Measurements from ENCODE around the gene ZNF33A.
"Not testable (repeated sequence)": the region's sequence is repeated elsewhere in the genome, so short reads cannot be mapped to it uniquely, and the experiment has no call there.

Gene ZNF33A

DNA sequence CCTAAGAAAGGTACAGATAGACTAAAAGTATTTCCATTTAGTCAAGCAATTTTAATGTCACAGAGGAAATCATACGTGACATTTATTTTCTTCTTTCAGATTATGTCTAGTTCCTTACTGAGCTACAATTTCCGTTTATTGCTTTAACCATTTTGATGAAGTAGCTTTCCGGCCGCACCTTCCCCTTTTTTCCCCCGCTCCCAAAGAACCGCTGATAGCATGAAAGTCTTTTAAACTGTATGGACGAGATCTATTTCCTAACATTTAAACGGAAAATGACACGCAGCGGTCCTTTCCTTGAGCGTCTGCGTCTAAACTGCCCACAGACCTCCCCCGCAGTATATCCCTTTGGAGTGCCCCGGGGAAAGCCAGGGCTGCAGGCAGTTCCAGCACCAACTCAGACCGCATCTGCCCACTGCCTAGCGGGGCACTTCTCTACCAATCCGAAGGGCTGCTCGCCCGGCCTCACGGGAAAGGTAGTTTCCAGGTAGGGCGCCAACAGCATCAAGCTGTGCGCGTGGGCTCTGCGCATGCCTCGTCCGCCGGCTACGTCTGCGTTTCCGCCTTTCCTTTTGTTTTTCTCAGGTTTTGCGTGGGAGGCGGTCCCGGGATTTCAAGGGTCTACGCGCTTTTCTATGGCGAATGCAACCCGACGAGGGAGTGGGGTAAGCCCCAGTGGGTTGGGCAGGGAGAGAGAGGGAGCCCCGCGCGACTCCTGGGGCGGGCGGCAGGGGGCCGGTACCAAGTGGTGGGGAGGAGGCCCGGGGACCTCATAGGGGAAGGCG, at the start of gene ZNF33A:
Gene ZNF33A, plus strand, starts transcription at position 557 of the 785 bp plus-strand sequence. CDS start 1,667 bp downstream, outside the sequence.
- peak; percentile 74 to 76 for DNase-seq

DNA sequence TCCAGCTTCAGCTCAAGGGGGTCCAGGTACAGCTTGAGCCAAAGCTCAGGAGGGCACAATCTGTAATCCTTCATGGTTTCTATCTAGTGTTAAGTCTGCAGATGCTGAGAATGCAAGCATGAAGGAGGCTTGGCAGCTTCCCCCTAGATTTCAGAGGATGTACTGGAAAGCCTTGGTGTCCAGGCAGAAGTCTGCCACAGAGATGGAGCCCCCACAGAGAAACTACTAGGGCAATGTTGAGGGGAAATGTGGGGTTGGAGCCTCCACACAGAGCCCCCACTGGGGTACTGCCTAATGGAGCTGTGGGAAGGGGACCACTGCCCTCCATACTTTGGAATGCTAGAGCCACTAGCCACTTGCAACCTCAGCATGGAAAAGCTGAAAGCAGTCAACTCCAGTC, 45.5 kb upstream of the ZNF33A start:
- no peak for DNase-seq

DNA sequence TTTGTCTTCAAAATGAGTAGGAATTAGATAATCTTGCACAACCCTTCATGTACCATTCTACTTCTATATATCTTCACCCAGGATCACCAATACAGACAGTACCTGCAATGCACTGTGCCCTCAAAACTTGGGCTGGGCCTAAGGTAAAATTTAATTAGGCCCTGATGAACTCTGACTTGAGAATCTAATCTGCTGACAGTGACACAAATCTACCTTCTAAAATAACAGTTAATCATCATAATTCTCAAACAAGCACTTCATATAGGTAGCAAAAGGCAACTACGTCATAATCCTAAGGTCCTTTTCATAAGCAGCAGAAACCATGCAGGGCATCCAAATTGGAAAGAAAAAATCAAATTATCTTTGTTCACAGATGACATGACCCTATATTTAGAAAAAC, 38.1 kb upstream of the ZNF33A start:
- no peak for DNase-seq

DNA sequence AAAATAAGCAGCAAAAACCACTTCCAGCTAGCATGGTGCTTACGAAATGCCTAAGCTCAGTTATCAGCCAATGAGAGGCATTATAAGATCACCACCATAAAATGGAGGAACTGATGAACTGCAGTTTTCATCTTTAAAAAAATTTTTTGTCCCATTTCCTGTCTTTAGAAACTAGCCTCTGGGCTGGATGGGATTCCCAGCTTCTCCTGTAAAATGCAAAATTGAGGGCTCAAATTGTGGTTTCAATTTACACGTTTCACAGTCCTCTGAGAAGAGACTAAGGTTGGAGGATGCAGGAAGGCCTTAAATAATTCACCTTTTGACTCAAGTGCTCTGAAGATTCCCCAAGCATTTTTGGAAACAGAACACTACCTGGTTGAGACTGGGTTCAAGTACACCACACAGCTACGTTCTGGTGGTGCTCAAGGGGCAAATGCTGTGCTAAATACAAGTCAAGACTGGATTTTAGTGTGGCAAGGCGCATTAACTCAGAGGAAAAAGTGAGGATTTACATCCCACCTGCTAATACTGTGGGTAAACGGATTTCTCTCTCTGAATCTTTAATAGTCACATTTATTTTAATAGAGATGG, 35.0 kb upstream of the ZNF33A start:
- DNase-seq: no peak

DNA sequence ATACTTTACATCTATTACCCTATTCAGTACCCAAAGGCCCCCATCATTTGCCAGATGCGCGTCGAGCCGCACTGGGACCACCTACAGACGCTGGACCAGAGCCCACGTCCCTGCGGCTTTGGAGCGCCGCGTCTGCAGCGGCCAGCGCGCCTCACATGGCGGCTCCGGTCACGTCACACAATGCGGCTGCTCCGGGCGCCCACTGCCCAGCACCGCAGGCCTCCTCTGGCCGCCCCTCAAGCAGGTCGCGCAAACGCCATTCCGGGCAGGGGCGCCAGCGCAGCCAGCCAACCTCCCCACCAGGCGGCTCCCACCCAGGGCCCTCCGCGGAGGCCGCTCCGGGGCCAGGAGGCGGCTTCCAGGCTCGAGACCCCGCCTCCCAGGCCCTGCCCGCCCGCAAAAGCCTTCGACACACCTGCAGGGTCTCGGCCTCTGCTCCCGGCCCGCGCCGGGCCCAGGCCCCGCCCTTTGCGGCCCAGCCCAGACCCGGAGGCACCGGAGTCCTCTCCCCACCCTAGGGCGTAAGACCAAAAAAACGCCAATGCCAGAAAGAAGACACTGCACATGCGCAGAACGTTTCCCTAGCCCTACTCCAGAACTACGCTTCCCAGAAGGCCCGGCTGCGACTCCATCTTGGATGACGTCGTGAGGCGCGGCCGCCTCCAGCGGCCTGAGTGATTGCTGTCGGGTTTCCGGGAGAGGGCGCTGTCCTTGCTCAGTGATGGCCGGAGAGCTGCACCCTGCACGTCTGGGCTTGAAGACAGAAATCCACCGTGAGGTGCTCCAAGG, 34.2 kb upstream of the ZNF33A start, which contains the start of gene ZNF25:
Gene ZNF25, minus strand, starts transcription at position 557 of the 789 bp plus-strand sequence. CDS start 4,925 bp downstream, outside the sequence.
- DNase-seq: peak; percentile 71 to 98

DNA sequence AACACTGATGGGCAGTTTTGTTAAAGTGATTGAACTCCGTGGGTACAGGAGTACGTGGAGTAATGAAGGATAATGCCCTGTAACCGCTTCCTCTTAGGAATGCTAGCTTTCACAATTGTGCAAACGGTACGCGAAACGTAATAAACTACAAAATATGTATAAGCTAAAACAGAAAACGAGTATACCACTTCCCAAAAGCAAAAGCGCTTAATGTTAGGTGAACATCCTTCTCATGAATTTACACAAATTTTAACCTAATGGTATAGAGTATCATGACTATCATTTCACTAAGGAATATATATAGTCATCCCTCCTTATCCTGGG, 33.6 kb upstream of the ZNF33A start:
- no peak for DNase-seq

DNA sequence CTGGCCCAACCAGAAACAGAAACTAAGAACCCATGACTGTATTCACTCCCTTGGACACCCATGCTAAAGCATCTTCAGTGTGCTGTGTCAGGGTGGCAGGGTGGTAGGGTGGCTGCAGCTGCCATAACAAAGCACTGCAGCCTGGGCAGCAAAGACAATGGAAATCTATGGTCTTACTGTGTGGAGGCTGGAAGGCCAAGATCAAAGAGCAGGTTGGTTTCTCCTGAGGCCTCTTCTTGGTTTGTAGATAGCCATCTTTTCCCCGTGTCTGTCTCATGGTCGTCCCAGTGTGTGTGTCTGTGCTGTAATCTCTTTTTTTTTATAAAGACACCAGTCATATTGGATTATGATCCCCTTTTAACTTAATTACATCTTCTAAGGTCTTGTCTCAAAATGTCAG, 18.8 kb upstream of the ZNF33A start:
- no peak for DNase-seq

DNA sequence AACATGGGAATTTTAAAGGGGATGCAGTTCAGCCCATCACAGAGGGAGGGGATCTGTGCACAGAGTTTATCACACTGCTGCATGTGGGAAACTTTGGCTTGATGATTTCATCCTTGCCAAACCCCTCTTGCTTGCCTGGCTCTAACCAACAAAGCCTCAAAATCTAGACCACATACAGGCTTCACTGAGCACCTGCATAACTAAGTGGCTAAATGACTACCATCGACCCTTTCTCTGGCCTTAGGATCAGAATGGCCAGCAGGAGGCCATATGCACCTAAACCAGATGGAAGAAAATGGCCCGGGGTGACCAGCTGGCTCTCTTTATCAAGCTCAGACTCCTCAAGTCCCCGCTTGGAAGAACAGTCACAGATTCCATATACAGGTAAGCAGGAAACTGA, 18.4 kb upstream of the ZNF33A start:
- DNase-seq: no peak

DNA sequence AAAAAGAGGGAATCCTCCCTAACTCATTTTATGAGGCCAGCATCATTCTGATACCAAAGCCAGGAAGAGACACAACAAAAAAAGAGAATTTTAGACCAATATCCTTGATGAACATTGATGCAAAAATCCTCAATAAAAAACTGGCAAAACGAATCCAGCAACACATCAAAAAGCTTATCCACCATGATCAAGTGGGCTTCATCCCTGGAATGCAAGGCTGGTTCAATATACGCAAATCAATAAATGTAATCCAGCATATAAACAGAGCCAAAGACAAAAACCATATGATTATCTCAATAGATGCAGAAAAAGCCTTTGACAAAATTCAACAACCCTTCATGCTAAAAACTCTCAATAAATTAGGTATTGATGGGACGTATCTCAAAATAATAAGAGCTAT, 11.6 kb upstream of the ZNF33A start:
- not testable (repeated sequence) for DNase-seq

DNA sequence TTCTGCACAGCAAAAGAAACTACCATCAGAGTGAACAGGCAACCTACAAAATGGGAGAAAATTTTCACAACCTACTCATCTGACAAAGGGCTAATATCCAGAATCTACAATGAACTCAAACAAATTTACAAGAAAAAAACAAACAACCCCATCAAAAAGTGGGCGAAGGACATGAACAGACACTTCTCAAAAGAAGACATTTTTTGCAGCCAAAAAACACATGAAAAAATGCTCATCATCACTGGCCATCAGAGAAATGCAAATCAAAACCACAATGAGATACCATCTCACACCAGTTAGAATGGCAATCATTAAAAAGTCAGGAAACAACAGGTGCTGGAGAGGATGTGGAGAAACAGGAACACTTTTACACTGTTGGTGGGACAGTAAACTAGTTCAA, 10.0 kb upstream of the ZNF33A start:
- not testable (repeated sequence) for DNase-seq

DNA sequence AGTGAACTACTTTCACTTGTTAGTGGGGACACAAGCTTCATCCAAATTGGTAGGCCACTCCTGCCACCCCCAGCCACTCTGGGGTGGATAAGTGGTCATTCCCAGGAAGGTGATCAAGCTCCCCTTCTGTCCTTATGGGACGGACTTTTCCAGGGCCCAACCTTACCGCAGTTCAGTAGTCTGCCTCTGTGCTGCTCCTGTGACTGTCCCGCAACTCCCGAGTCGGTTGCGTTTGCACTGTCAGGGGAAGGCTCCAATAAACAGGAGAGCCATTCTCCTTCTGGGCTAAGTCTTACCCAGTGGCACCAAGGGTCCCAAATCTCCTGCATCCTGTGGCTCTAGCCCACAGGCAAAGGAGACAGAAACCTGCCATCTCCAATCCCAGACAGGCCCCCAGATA, 7.4 kb upstream of the ZNF33A start:
- no peak for DNase-seq

DNA sequence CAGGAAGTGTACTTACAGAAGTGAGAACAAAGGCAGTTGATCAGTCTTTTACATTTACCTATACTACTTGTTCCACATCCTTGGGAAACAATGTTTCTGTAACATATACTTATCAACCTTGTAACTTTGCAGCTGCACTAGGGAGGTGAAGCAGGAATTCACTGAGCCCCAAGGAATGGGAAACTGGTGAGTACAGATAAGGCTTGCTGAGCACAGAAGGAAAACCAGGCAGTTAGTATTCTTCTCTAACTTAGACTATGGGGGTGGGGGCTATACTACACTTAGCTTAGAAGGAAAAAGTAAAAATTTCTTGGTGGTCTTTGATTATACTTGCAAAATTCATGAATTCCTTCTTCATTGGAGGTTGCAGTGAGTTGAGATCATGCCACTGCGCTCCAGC, 6.9 kb upstream of the ZNF33A start:
- DNase-seq: no peak

DNA sequence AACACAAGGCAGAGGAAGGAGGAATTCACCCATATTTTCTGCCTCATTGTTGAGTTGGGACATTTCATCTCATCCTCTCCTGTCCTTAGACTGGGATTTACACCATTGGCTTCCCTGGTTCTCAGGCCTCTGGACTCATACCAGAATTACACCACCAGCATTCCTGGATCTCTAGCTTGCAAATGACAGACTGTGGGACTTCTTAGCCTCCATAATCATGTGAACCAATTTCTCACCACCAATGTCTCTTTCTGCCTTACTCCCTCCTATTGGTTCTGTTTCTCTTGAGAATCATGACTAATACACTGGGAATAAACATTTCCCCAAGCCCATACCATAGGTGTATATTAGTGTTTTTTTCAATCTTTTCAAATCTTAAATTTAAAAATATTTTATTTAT, 2.9 kb upstream of the ZNF33A start:
- no peak for DNase-seq

DNA sequence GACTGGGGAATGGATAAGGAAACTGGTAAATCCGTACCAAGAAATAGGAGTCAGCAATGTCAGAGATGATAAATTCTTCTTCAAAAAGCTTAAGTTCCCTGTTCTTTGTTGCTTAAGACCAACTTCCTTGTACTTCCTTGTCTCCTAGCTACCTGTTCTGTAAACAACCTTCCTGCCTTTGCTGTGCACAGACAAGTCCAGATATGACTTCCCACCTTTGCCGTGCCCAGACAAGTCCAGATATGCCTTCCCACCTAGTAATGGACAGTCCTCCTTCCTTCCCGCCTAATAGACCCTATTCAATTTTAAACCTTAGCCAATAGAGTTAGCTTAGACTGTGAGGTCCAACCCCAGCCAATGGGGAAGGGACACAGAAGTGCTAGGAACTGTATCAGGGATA, 2.5 kb upstream of the ZNF33A start:
- DNase-seq: no peak

DNA sequence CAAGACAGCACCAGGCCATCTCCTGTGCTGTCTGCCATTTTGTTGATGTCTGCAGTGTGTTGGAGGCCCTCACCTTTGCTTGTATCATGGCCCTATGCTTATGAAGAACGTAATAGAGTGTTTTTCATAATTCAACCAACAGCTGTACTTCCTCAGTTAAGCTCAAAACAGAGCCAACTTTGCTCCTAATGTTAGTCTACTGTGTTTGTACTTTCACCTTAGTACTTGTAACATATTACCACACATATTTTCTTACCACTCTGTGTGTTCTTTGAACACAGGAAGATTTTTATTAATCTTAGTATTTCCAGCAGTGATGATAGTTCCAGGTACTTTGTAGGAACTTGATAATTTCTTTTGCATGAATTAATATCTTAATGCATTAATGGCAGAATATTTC, 5.9 kb downstream of the ZNF33A start:
- no peak for DNase-seq

DNA sequence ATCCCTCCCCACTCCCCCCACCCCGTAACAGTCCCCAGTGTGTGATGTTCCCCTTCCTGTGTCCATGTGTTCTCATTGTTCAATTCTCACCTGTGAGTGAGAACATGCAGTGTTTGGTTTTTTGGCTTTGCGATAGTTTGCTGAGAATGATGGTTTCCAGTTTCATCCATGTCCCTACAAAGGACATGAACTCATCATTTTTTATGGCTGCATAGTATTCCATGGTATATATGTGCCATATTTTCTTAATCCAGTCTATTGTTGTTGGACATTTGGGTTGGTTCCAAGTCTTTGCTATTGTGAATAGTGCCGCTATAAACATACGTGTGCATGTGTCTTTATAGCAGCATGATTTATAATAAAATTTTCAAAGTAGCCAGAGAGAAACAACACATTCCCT, 8.6 kb downstream of the ZNF33A start:
- not testable (repeated sequence) for DNase-seq

DNA sequence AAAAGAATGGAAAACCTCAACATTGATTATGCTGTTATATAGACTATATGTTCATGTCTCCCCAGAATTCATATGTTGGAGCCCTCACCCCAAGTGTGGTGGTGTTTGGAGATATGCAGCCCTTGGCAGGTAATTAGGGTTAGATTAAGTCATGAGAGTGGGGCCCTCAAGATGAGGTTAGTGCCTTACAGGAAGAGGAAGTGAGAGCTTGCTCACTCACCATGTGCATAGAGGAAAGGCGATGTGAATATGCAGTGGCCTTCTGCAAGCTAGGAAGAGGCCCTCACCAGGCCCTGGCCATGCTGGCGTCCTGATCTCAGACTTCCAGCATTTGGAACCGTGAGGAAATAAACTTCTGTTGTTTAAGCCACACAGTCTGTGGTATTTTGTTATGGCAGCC, 14.8 kb downstream of the ZNF33A start:
- DNase-seq: no peak

DNA sequence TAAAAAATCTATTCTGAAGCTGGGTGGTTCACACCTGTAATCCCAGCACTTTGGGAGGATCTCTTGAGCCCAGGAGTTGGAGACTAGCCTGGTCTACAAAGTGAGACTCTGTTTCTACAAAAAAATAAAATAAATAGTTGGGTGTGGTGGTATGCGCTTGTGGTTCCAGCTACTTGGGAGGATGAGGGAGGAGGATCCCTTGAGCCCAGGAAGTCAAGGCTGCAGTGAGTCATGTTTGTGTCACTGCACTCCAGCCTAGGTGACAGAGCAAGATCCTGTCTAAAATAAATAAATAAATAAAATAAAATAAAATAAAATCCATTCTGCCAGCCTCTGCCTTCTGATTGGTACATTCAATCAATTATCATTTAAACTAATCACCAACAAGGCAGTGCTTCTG, 17.5 kb downstream of the ZNF33A start:
- DNase-seq: no peak

DNA sequence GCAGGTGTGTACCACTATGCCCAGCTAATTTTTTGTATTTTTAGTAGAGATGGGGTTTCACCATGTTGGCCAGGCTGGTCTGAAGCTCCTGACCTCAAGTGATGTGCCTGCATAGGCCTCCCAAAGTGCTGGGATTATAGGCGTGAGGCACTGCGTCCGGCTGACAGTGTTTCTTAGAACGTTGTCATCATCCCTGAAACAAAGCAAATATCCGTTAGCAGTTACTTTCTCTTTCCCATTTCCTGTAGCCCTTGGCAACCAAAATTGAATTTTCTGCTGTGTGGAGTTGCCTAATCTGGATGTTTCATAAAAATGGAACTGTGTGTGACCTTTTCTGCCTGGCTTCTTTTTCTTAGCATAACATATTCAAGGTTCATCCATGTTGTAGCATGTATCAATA, 22.4 kb downstream of the ZNF33A start:
- DNase-seq: no peak

DNA sequence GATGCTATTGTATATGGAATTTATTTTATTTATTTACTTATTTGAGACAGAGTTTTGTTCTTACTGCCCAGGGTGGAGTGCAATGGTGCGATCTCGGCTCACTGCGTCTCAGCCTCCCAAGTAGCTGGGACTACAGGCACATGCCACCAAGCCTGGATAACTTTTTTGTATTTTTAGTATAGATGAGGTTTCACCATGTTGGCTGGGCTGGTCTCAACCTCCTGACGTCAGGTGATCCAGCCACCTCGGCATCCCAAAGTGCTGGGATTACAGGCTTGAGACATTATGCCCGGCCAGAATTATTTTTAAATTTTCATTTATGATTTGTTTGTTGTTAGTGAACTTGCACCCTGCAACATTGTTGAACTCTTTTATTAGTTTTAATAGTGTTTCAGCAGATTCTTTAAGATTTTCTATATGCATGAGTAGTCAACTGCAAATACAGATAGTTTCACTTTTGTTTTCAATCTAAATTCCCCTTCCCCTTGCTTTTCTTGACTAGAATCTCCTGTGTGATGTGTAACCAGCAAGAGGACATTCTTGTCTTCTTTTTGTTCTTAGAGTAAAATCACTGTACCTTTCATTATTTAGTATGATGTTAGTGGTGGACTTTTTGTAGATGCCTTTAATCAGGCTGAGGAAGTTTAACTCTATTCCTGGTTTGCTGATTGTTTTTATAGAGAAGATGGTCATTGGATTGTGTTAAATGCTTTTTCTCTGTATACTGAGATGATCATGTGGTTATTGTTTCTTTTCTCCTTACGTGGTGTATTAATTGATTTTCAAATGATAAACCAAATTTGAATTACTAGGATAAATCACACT, 27.8 kb downstream of the ZNF33A start:
- DNase-seq: no peak

DNA sequence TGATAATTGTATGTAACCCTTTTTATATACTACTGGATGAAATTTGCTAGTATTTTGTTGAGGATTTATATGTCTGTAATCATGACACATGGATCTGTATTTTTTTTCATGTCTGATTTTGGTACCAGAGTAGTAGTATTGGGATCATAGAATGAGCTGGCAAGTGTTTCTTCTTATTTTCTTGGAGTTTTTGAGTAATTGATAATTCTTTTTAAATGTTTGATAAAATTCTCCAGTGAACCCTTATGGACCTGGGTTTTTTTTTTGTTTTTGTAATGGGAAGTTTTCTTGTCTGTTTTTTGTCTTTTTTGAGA, 28.4 kb downstream of the ZNF33A start:
- DNase-seq: no peak

DNA sequence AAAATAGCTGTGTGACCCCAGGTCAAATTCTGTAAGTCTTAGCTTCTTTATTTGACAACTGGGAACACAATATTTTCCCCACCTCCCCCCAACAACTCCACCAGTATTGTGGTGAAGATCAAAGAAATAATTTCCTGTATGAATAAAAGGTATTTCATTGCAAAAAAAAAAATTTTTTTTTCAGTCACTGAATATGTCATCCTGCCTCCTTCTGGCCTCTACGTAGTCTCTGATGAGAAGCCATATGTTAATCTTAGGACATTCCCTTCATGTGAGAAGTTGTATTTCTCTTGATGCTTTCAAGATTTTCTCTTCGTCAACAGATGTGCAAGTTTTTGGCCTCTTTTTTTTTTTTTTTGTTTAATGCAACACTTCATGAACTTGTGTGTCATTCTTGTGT, 33.0 kb downstream of the ZNF33A start:
- DNase-seq: no peak

DNA sequence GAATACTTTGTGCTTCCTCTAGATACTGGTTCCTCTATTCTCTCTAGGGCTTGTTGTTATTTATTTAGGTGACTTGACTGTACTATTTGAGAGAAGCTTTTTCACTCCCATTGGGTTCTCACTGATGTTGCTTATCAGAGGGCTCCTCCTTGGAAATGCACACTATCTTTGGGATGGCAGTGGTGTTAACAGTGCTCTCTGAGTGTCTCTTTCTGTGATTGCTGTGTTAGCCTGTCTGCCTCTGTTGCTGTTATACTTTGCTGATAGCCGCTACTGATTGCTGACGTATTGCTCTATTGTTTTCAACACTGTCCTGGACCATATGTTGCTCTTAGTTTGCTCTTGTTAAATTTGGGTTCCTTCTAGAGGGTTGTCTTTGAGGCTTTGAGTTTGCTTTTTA, 34.7 kb downstream of the ZNF33A start:
- DNase-seq: no peak
